HG03175 (cell line): ENCODE results near the gene CNTN5.
"Not testable (repeated sequence)": the region's sequence is repeated elsewhere in the genome, so short reads cannot be mapped to it uniquely, and the experiment has no call there.

Experiments used
- ATAC-seq: cut with Tn5 transposase; IDR thresholded peaks from one replicate; pipeline ENCODE4 v1.9.1; 2021; ENCODE audit warnings: mild to moderate bottlenecking, moderate library complexity; ENCODE audit not compliant: unreplicated experiment

CNTN5 gene

GRCh38 chr11:99268886-99269285 is 248.1 kb downstream of the CNTN5 start:
- no peak for ATAC-seq

GRCh38 chr11:99271527-99271926 is 250.8 kb downstream of the CNTN5 start:
- ATAC-seq = no peak

- ATAC-seq = no peak
Observed at GRCh38 chr11:99275521-99275920, 254.8 kb downstream of the CNTN5 start.

GRCh38 chr11:99277281-99277680 is 256.5 kb downstream of the CNTN5 start:
- ATAC-seq = no peak

GRCh38 chr11:99279266-99279665 is 258.5 kb downstream of the CNTN5 start:
- no peak for ATAC-seq

- ATAC-seq = no peak
Observed at GRCh38 chr11:99281331-99281730, 260.6 kb downstream of the CNTN5 start.

- not testable (repeated sequence) for ATAC-seq
Observed at GRCh38 chr11:99297925-99298324, 277.2 kb downstream of the CNTN5 start.

GRCh38 chr11:99307510-99308088 is 286.9 kb downstream of the CNTN5 start:
- no peak for ATAC-seq

GRCh38 chr11:99311870-99312269 is 291.1 kb downstream of the CNTN5 start:
- ATAC-seq = no peak

GRCh38 chr11:99316776-99317520 is 296.2 kb downstream of the CNTN5 start:
- ATAC-seq = no peak

- ATAC-seq = no peak
Observed at GRCh38 chr11:99320769-99321290, 300.1 kb downstream of the CNTN5 start.

- ATAC-seq = no peak
Observed at GRCh38 chr11:99325847-99326246, 305.1 kb downstream of the CNTN5 start.

- no peak for ATAC-seq
Observed at GRCh38 chr11:99327066-99327465, 306.3 kb downstream of the CNTN5 start.

- no peak for ATAC-seq
Observed at GRCh38 chr11:99327527-99327926, 306.8 kb downstream of the CNTN5 start.

GRCh38 chr11:99333621-99334020 is 312.9 kb downstream of the CNTN5 start:
- no peak for ATAC-seq

- no peak for ATAC-seq
Observed at GRCh38 chr11:99343117-99343516, 322.4 kb downstream of the CNTN5 start.

- no peak for ATAC-seq
Observed at GRCh38 chr11:99349151-99349673, 328.5 kb downstream of the CNTN5 start.

GRCh38 chr11:99351624-99352023 is 330.9 kb downstream of the CNTN5 start:
- ATAC-seq = no peak

GRCh38 chr11:99352642-99353041 is 331.9 kb downstream of the CNTN5 start:
- ATAC-seq = no peak

- no peak for ATAC-seq
Observed at GRCh38 chr11:99366546-99366945, 345.8 kb downstream of the CNTN5 start.

GRCh38 chr11:99368583-99368982 is 347.8 kb downstream of the CNTN5 start:
- no peak for ATAC-seq

GRCh38 chr11:99370549-99371216 is 349.9 kb downstream of the CNTN5 start:
- no peak for ATAC-seq
